Neural cell (in vitro differentiated cells): ENCODE measurements around the gene ARFIP2. TPM values are rescaled to one million over a fixed set of nuclear protein-coding genes. Genes with fewer than 3 reads are reported as not detected.

Experiments
- H2AFZ ChIP-seq: fragments of 200-600, 300-800 bp; sonication (generic), shearing (Covaris generic); 2 replicates; pipeline ENCODE4 v1.6.0; 2014; ENCODE audit warnings: low read depth, mild to moderate bottlenecking, antibody characterized with exemption, low read length, moderate library complexity
- H3F3A ChIP-seq: fragments of 200-600 bp; shearing (Covaris generic); 2 replicates; pipeline ENCODE4 v1.6.1; 2016; ENCODE audit warnings: mild to moderate bottlenecking, moderate library complexity, mixed read lengths, antibody characterized with exemption, low read length; ENCODE audit not compliant: insufficient read depth, poor library complexity, severe bottlenecking
- H3K27ac ChIP-seq: fragments of 200-600, 300-800 bp; sonication (generic), shearing (Covaris generic); 2 replicates; pipeline ENCODE4 v1.5.1; 2014; ENCODE audit warnings: mild to moderate bottlenecking, low read length, moderate library complexity
- H3K27me3 ChIP-seq: fragments of 300-800, 200-600 bp; sonication (generic), shearing (Covaris generic); 2 replicates; pipeline ENCODE4 v1.6.0; 2014; ENCODE audit warnings: mild to moderate bottlenecking, low read depth, low read length, moderate library complexity; ENCODE audit not compliant: insufficient read depth
- H3K36me3 ChIP-seq: fragments of 300-800, 200-600 bp; sonication (generic), shearing (Covaris generic); 2 replicates; pipeline ENCODE4 v1.5.1; 2014; ENCODE audit warnings: mild to moderate bottlenecking, antibody characterized with exemption, low read length, moderate library complexity; ENCODE audit not compliant: insufficient read depth
- H3K4me2 ChIP-seq: fragments of 300-800, 200-600 bp; sonication (generic), shearing (Covaris generic); 2 replicates; pipeline ENCODE4 v1.6.0; 2014; ENCODE audit warnings: mild to moderate bottlenecking, low read length
- H3K4me3 ChIP-seq: fragments of 300-800, 200-600 bp; sonication (generic), shearing (Covaris generic); 2 replicates; pipeline ENCODE4 v1.5.1; 2014; ENCODE audit warnings: mild to moderate bottlenecking, low read length, moderate library complexity
- H3K79me2 ChIP-seq: fragments of 200-600 bp; shearing (Covaris generic); replicated peaks from 2 replicates; pipeline ENCODE4 v1.6.0; 2014; ENCODE audit warnings: mild to moderate bottlenecking, low read length, moderate library complexity; ENCODE audit not compliant: insufficient read depth
- H3K9ac ChIP-seq: fragments of 300-800, 200-600 bp; sonication (generic), shearing (Covaris generic); 2 replicates; pipeline ENCODE4 v1.6.1; 2016; ENCODE audit warnings: mild to moderate bottlenecking, low read length, mixed read lengths
- H3K9me2 ChIP-seq: fragments of 200-600 bp; shearing (Covaris generic); 2 replicates; pipeline ENCODE4 v1.6.1; 2016; ENCODE audit warnings: mild to moderate bottlenecking, low read length, mixed read lengths; ENCODE audit not compliant: insufficient read depth
- H3K9me3 ChIP-seq: fragments of 200-600, 300-800 bp; sonication (generic), shearing (Covaris generic); 2 replicates; pipeline ENCODE4 v1.6.1; 2016; ENCODE audit warnings: mild to moderate bottlenecking, mixed run types, low read length, moderate library complexity, mixed read lengths
- H4K20me1 ChIP-seq: fragments of 200-600 bp; shearing (Covaris generic); 2 replicates; pipeline ENCODE4 v1.6.1; 2016; ENCODE audit warnings: mild to moderate bottlenecking, mixed run types; ENCODE audit not compliant: insufficient read depth
- CTCF ChIP-seq: fragments of 450-650 bp; IDR thresholded peaks from 2 replicates; pipeline ENCODE4 v1.5.1; 2014; ENCODE audit warnings: antibody characterized with exemption, mild to moderate bottlenecking, moderate library complexity; ENCODE audit not compliant: poor library complexity, severe bottlenecking
- EP300 ChIP-seq: fragments of 450-650 bp; conservative IDR thresholded peaks from 2 replicates; pipeline ENCODE4 v1.6.1; 2014; ENCODE audit warnings: antibody characterized with exemption, mild to moderate bottlenecking, moderate library complexity; ENCODE audit not compliant: poor library complexity, severe bottlenecking
- EZH2 ChIP-seq: fragments of 200-600, 300-800 bp; shearing (Covaris generic), sonication (generic); IDR thresholded peaks from 2 replicates; pipeline ENCODE4 v1.6.1; 2014; ENCODE audit warnings: antibody characterized with exemption, low read length, borderline replicate concordance, mild to moderate bottlenecking; ENCODE audit not compliant: insufficient read depth, poor library complexity, severe bottlenecking
- MXI1 ChIP-seq: fragments of 450-650 bp; conservative IDR thresholded peaks from 2 replicates; pipeline ENCODE4 v1.6.1; 2014; ENCODE audit warnings: antibody characterized with exemption, mild to moderate bottlenecking; ENCODE audit not compliant: poor library complexity, severe bottlenecking
- POLR2AphosphoS5 ChIP-seq: IDR thresholded peaks from 2 replicates; pipeline ENCODE4 v1.6.1; 2012
- RAD21 ChIP-seq: fragments of 450-650 bp; conservative IDR thresholded peaks from 2 replicates; pipeline ENCODE4 v1.6.1; 2014; ENCODE audit warnings: antibody characterized with exemption, mild to moderate bottlenecking, moderate library complexity
- REST ChIP-seq: IDR thresholded peaks from 2 replicates; pipeline ENCODE4 v1.6.1; 2012; ENCODE audit warnings: borderline replicate concordance
- SMC3 ChIP-seq: fragments of 450-650 bp; conservative IDR thresholded peaks from 2 replicates; pipeline ENCODE4 v1.6.1; 2014; ENCODE audit warnings: antibody characterized with exemption, mild to moderate bottlenecking, moderate library complexity; ENCODE audit not compliant: poor library complexity
- TAF1 ChIP-seq: IDR thresholded peaks from 2 replicates; pipeline ENCODE4 v1.6.1; 2012; ENCODE audit warnings: low read depth
- polyA plus RNA-seq: library from polyadenylated mRNA; depleted of rRNA; stranded (reverse); fragments of >200 nt; gene quantifications from 2 replicates; pipeline ENCODE4 v1.2.3, GENCODE V29; 2014

ARFIP2 gene
- polyA plus RNA-seq, 1 donor from 2014 or later, result 83.7 TPM

DNA sequence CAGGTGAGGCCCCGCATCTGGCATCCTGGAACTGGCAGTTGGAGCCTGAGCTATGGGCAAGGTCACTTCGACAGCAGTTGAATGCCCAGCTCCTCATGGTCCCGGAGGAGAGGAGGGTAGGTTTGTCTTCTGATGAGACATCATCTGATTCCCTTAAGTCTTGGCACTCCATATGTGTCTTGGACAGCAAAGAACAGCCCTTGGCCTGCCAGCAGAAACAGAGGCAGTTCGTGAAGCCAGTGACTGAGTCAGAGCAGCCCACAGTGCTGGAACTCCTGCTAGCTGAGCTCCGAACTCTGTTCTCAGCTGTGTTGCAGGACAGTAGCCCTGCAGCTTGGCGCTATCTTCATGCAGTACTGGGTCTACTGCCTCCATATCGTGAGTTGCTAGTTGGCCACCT, 17.0 kb upstream of the ARFIP2 start:
- H3K9me2 ChIP-seq, result no peaks in the 10 kb centered on the region
- H4K20me1 ChIP-seq, result no peaks in the 10 kb centered on the region
- no peaks in the 10 kb centered on the region for H3K36me3 ChIP-seq
- TF ChIP-seq RAD21 (no peak), MXI1 (no peak), TAF1 (no peak), REST (no peak), SMC3 (no peak), CTCF (no peak), EP300 (no peak), POLR2AphosphoS5 (no peak), EZH2 (no peak)
- no peaks in the 10 kb centered on the region for H3K9me3 ChIP-seq
- no peak overlapping the region for H3K4me2 ChIP-seq
- H3K79me2 ChIP-seq, result no peaks in the 10 kb centered on the region
- no peaks in the 10 kb centered on the region for H3K27me3 ChIP-seq
- H2AFZ ChIP-seq, result no peak overlapping the region
- H3K4me3 ChIP-seq, result no peak overlapping the region
- H3K27ac ChIP-seq, result no peak overlapping the region
- no peak overlapping the region for H3K9ac ChIP-seq
- H3F3A ChIP-seq, result no peaks in the 10 kb centered on the region

GRCh38 chr11:6497069-6497839, 16.1 kb upstream of the ARFIP2 start, which contains the start of gene DNHD1:
Gene DNHD1 (plus strand): TSS chr11:6497280. CDS start chr11:6498216, 936 bp downstream.
- Histone ChIP-seq H3K27ac (no peak within 1 kb of the TSS), H3K79me2 (no peaks in the 10 kb centered on the region), H3K4me2 (no peak within 1 kb of the TSS), H3K9me3 (no peaks in the 10 kb centered on the region), H3K9ac (no peak within 1 kb of the TSS), H3K4me3 (no peak within 1 kb of the TSS), H2AFZ (no peak within 1 kb of the TSS), H3K9me2 (no peaks in the 10 kb centered on the region), H3F3A (no peaks in the 10 kb centered on the region), H3K27me3 (no peaks in the 10 kb centered on the region), H4K20me1 (no peaks in the 10 kb centered on the region), H3K36me3 (no peaks in the 10 kb centered on the region)
- TF ChIP-seq MXI1 (no peak), EZH2 (no peak), EP300 (no peak), CTCF (no peak), POLR2AphosphoS5 (no peak)
